Stimulated activated naive B cell treated with anti-CD40 and anti-IgM and Interleukin-4, amounts not matched to agents 10 μg/mL and 1 μg/mL and 100 μg/mL, for 72 hours (primary cell): ENCODE data around the gene MAN2A1.
"Not testable (repeated sequence)": the region's sequence is repeated elsewhere in the genome, so short reads cannot be mapped to it uniquely, and the experiment has no call there.

Source experiments
- ATAC-seq, 2 donors: fragments of 150-1000 bp; cut with Tn5 transposase; replicated peaks; 2 replicates each; pipeline ENCODE4 v1.10.0; 2021; ENCODE audit warnings: moderate library complexity in 1 of 2
- DNase-seq: peaks from one replicate; pipeline ENCODE4 v3.0.0; 2021
- H3K27ac Mint-ChIP-seq: one replicate; pipeline ENCODE4 v1.8.0; 2022; ENCODE audit warnings: mild to moderate bottlenecking, mixed read lengths
- H3K27me3 Mint-ChIP-seq, 2 donors: one replicate each; pipeline ENCODE4 v1.8.0; 2022; ENCODE audit warnings: mixed read lengths in 2 of 2
- H3K36me3 Mint-ChIP-seq, 2 donors: one replicate each; pipeline ENCODE4 v1.8.0; 2022; ENCODE audit warnings: mixed read lengths in 2 of 2, mild to moderate bottlenecking in 1 of 2
- H3K4me1 Mint-ChIP-seq, 2 donors: one replicate each; pipeline ENCODE4 v1.8.0; 2022; ENCODE audit warnings: mixed read lengths in 2 of 2, mild to moderate bottlenecking in 1 of 2
- H3K4me3 Mint-ChIP-seq, 2 donors: one replicate each; pipeline ENCODE4 v1.8.0; 2022; ENCODE audit warnings: mild to moderate bottlenecking in 2 of 2, mixed read lengths in 2 of 2, moderate library complexity in 1 of 2
- H3K9me3 Mint-ChIP-seq, 2 donors: one replicate each; pipeline ENCODE4 v1.8.0; 2022; ENCODE audit warnings: mixed read lengths in 2 of 2, mild to moderate bottlenecking in 1 of 2

The MAN2A1 gene

GRCh38 chr5:109876941-109877669, 187.4 kb downstream of the MAN2A1 start:
- ATAC-seq, result no peak

GRCh38 chr5:109877670-109878045, 187.9 kb downstream of the MAN2A1 start:
- DNase-seq, result no peak
- no peak for ATAC-seq
- no peak overlapping the region for H3K27ac Mint-ChIP-seq

More at GRCh38 chr5:109876941-109877669, 187.4 kb downstream of the MAN2A1 start:
- no peak overlapping the region for H3K4me3 Mint-ChIP-seq
- H3K27me3 Mint-ChIP-seq, result no peaks in the 10 kb centered on the region
- H3K9me3 Mint-ChIP-seq, result peaks cover 7 to 8% of the 10 kb centered on the region in 2 donors
- no peak overlapping the region for H3K27ac Mint-ChIP-seq
- no peaks in the 10 kb centered on the region for H3K4me1 Mint-ChIP-seq
- DNase-seq, result no peak
- peaks cover 3 to 8% of the 10 kb centered on the region in 2 donors for H3K36me3 Mint-ChIP-seq

GRCh38 chr5:109878887-109879286, 189.2 kb downstream of the MAN2A1 start:
- DNase-seq (no peak), ATAC-seq (no peak)
- Mint-ChIP-seq H3K9me3 (peaks cover 0 to 2% of the 10 kb centered on the region in 2 donors), H3K27ac (no peak overlapping the region), H3K4me1 (no peaks in the 10 kb centered on the region), H3K36me3 (no peaks in the 10 kb centered on the region), H3K27me3 (no peaks in the 10 kb centered on the region), H3K4me3 (no peak overlapping the region)

More at GRCh38 chr5:109877670-109878045, 187.9 kb downstream of the MAN2A1 start:
- H3K4me3 Mint-ChIP-seq, result no peak overlapping the region
- H3K27me3 Mint-ChIP-seq, result no peaks in the 10 kb centered on the region
- H3K4me1 Mint-ChIP-seq, result no peaks in the 10 kb centered on the region
- H3K9me3 Mint-ChIP-seq, result peaks cover 3 to 4% of the 10 kb centered on the region in 2 donors
- H3K36me3 Mint-ChIP-seq, result peaks cover 2 to 3% of the 10 kb centered on the region in 2 donors

GRCh38 chr5:109880907-109881685, 191.4 kb downstream of the MAN2A1 start:
- Mint-ChIP-seq H3K9me3 (peaks cover 0 to 2% of the 10 kb centered on the region in 2 donors), H3K4me1 (no peaks in the 10 kb centered on the region), H3K27me3 (no peaks in the 10 kb centered on the region), H3K4me3 (no peak overlapping the region), H3K27ac (no peak overlapping the region), H3K36me3 (no peaks in the 10 kb centered on the region)
- no peak for ATAC-seq
- no peak for DNase-seq

GRCh38 chr5:109882546-109882945, 192.8 kb downstream of the MAN2A1 start:
- Mint-ChIP-seq H3K4me1 (no peaks in the 10 kb centered on the region), H3K36me3 (no peaks in the 10 kb centered on the region), H3K4me3 (no peak overlapping the region), H3K27ac (no peak overlapping the region), H3K9me3 (peaks cover 0 to 2% of the 10 kb centered on the region in 2 donors), H3K27me3 (no peaks in the 10 kb centered on the region)
- ATAC-seq (no peak), DNase-seq (no peak)

GRCh38 chr5:109884676-109885075, 194.9 kb downstream of the MAN2A1 start:
- Mint-ChIP-seq H3K9me3 (peaks cover 0 to 2% of the 10 kb centered on the region in 2 donors), H3K27me3 (no peaks in the 10 kb centered on the region), H3K4me3 (no peak overlapping the region), H3K36me3 (no peaks in the 10 kb centered on the region), H3K27ac (no peak overlapping the region), H3K4me1 (no peaks in the 10 kb centered on the region)
- ATAC-seq (no peak), DNase-seq (no peak)

- Mint-ChIP-seq H3K27ac (no peak overlapping the region), H3K9me3 (peaks cover 0 to 2% of the 10 kb centered on the region in 2 donors), H3K27me3 (no peaks in the 10 kb centered on the region), H3K36me3 (no peaks in the 10 kb centered on the region), H3K4me1 (no peaks in the 10 kb centered on the region), H3K4me3 (no peak overlapping the region)
- ATAC-seq (no peak), DNase-seq (no peak)
Observed at GRCh38 chr5:109885205-109885604, 195.5 kb downstream of the MAN2A1 start.

GRCh38 chr5:109888989-109889388, 199.3 kb downstream of the MAN2A1 start:
- peaks cover 0 to 2% of the 10 kb centered on the region in 2 donors for H3K9me3 Mint-ChIP-seq
- no peaks in the 10 kb centered on the region for H3K36me3 Mint-ChIP-seq
- ATAC-seq (no peak), DNase-seq (no peak)
- H3K4me3 Mint-ChIP-seq, result no peak overlapping the region
- no peaks in the 10 kb centered on the region for H3K4me1 Mint-ChIP-seq
- no peak overlapping the region for H3K27ac Mint-ChIP-seq
- H3K27me3 Mint-ChIP-seq, result no peaks in the 10 kb centered on the region

GRCh38 chr5:109893271-109893670, 203.5 kb downstream of the MAN2A1 start:
- not testable (repeated sequence) for H3K27ac Mint-ChIP-seq, H3K9me3 Mint-ChIP-seq, DNase-seq, H3K4me1 Mint-ChIP-seq, H3K27me3 Mint-ChIP-seq, H3K36me3 Mint-ChIP-seq, H3K4me3 Mint-ChIP-seq, ATAC-seq

GRCh38 chr5:109898269-109899162, 208.8 kb downstream of the MAN2A1 start:
- Mint-ChIP-seq H3K36me3 (no peaks in the 10 kb centered on the region), H3K9me3 (no peaks in the 10 kb centered on the region), H3K4me3 (no peak overlapping the region), H3K27ac (no peak overlapping the region), H3K4me1 (no peaks in the 10 kb centered on the region), H3K27me3 (peaks cover 5 to 11% of the 10 kb centered on the region in 2 donors)
- DNase-seq (no peak), ATAC-seq (no peak)

GRCh38 chr5:109899163-109899535, 209.4 kb downstream of the MAN2A1 start:
- Mint-ChIP-seq H3K4me3 (no peak overlapping the region), H3K4me1 (no peaks in the 10 kb centered on the region), H3K27ac (no peak overlapping the region), H3K9me3 (no peaks in the 10 kb centered on the region), H3K36me3 (no peaks in the 10 kb centered on the region), H3K27me3 (peaks cover 5 to 11% of the 10 kb centered on the region in 2 donors)
- DNase-seq, result no peak
- no peak for ATAC-seq

- Mint-ChIP-seq H3K4me1 (no peaks in the 10 kb centered on the region), H3K9me3 (no peaks in the 10 kb centered on the region), H3K27me3 (peaks cover 5 to 11% of the 10 kb centered on the region in 2 donors), H3K4me3 (no peak overlapping the region), H3K36me3 (no peaks in the 10 kb centered on the region), H3K27ac (no peak overlapping the region)
- ATAC-seq, result no peak
- no peak for DNase-seq
Observed at GRCh38 chr5:109900461-109900860, 210.7 kb downstream of the MAN2A1 start.

- Mint-ChIP-seq H3K4me3 (no peak overlapping the region), H3K4me1 (no peaks in the 10 kb centered on the region), H3K27ac (no peak overlapping the region), H3K27me3 (peaks cover 5 to 11% of the 10 kb centered on the region in 2 donors), H3K9me3 (no peaks in the 10 kb centered on the region), H3K36me3 (no peaks in the 10 kb centered on the region)
- DNase-seq (no peak), ATAC-seq (no peak)
Observed at GRCh38 chr5:109900911-109901627, 211.3 kb downstream of the MAN2A1 start.

GRCh38 chr5:109901628-109901981, 211.9 kb downstream of the MAN2A1 start:
- no peak for DNase-seq
- no peaks in the 10 kb centered on the region for H3K4me1 Mint-ChIP-seq
- H3K9me3 Mint-ChIP-seq, result no peaks in the 10 kb centered on the region
- peaks cover 5 to 11% of the 10 kb centered on the region in 2 donors for H3K27me3 Mint-ChIP-seq
- no peaks in the 10 kb centered on the region for H3K36me3 Mint-ChIP-seq
- no peak overlapping the region for H3K4me3 Mint-ChIP-seq
- no peak for ATAC-seq
- H3K27ac Mint-ChIP-seq, result no peak overlapping the region
